Lung (tissue), 12 donors: Measurements from ENCODE around the gene ELFN1. TPM values are rescaled to one million over a fixed set of nuclear protein-coding genes. Genes with fewer than 3 reads are reported as not detected.

Experiments
- ATAC-seq: fragments of 200-7000 bp; cut with Tn5 transposase; one replicate; pipeline ENCODE4 v1.9.1; 2020; ENCODE audit warnings: moderate number of reproducible peaks; ENCODE audit not compliant: insufficient read depth, low FRiP score
- DNase-seq, 3 donors: peaks; one replicate each; pipeline ENCODE4 v3.0.0-alpha.2; 2013 to 2017
- H3K27ac ChIP-seq, 2 donors: one replicate each; pipeline ENCODE4 v1.5.1; 2013; ENCODE audit warnings: mild to moderate bottlenecking in 2 of 2, moderate library complexity in 2 of 2, control low read depth in 1 of 2, inconsistent platforms in 1 of 2, low read depth in 1 of 2, low read length in 1 of 2
- H3K27me3 ChIP-seq, 3 donors: one replicate each; pipeline ENCODE4 v1.5.1; 2013; ENCODE audit warnings: low read length in 2 of 3; ENCODE audit not compliant: control insufficient read depth in 3 of 3, insufficient read depth in 3 of 3
- H3K36me3 ChIP-seq, 4 donors: one replicate each; pipeline ENCODE4 v1.5.1; 2013; ENCODE audit warnings: low read length in 4 of 4, mild to moderate bottlenecking in 1 of 4, moderate library complexity in 1 of 4; ENCODE audit not compliant: control insufficient read depth in 4 of 4, insufficient read depth in 4 of 4
- H3K4me1 ChIP-seq, 5 donors: one replicate each; pipeline ENCODE4 v1.5.1; 2013; ENCODE audit warnings: low read length in 5 of 5, mild to moderate bottlenecking in 2 of 5, moderate library complexity in 1 of 5; ENCODE audit not compliant: control insufficient read depth in 5 of 5, insufficient read depth in 5 of 5
- H3K4me3 ChIP-seq: one replicate; pipeline ENCODE4 v1.5.1; 2013; ENCODE audit warnings: mild to moderate bottlenecking, control low read depth, moderate library complexity
- H3K9ac ChIP-seq, 2 donors: one replicate each; pipeline ENCODE4 v1.5.1; 2013; ENCODE audit warnings: low read length in 2 of 2, control low read depth in 1 of 2; ENCODE audit not compliant: insufficient read depth in 1 of 2
- H3K9me3 ChIP-seq, 4 donors: one replicate each; pipeline ENCODE4 v1.5.1; 2013; ENCODE audit warnings: low read length in 3 of 4, mild to moderate bottlenecking in 1 of 4, moderate library complexity in 1 of 4; ENCODE audit not compliant: control insufficient read depth in 4 of 4, insufficient read depth in 3 of 4
- CTCF ChIP-seq: IDR thresholded peaks from 2 replicates; pipeline ENCODE4 v1.5.1; 2012; ENCODE audit warnings: mild to moderate bottlenecking; ENCODE audit errors: control extremely low read depth, extremely low read depth
- WGBS, 2 donors: extraction: QIAGEN DNeasy Blood & Tissue Kit; methylation state at CpG; one replicate each; pipeline ENCODE4 v1.1.7; 2013; 5-methylcytosine and 5-hydroxymethylcytosine counted together
- polyA plus RNA-seq, 2 donors: library from polyadenylated mRNA; stranded (reverse); fragments of 200-250 nt; gene quantifications; one replicate each; pipeline ENCODE4 v1.2.1, GENCODE V29; 2013
- total RNA-seq, 2 donors: library from RNA; depleted of rRNA in 1 of 2; stranded (reverse); fragments of >200 nt in 1 of 2; gene quantifications; one replicate each; pipeline ENCODE4 v1.2.1, GENCODE V29; 2014 to 2021
- donor health status: control.
- donor health status: control.
- donor health status: Bipolar disorder and iron deficiency.
- donor health status: healthy.
- donor health status: DM: yes; HTN: yes; CAD: no.

ELFN1 gene
- total and polyA plus RNA-seq, 4 donors = 0.43 to 1.4 (median 1.0) TPM

DNA sequence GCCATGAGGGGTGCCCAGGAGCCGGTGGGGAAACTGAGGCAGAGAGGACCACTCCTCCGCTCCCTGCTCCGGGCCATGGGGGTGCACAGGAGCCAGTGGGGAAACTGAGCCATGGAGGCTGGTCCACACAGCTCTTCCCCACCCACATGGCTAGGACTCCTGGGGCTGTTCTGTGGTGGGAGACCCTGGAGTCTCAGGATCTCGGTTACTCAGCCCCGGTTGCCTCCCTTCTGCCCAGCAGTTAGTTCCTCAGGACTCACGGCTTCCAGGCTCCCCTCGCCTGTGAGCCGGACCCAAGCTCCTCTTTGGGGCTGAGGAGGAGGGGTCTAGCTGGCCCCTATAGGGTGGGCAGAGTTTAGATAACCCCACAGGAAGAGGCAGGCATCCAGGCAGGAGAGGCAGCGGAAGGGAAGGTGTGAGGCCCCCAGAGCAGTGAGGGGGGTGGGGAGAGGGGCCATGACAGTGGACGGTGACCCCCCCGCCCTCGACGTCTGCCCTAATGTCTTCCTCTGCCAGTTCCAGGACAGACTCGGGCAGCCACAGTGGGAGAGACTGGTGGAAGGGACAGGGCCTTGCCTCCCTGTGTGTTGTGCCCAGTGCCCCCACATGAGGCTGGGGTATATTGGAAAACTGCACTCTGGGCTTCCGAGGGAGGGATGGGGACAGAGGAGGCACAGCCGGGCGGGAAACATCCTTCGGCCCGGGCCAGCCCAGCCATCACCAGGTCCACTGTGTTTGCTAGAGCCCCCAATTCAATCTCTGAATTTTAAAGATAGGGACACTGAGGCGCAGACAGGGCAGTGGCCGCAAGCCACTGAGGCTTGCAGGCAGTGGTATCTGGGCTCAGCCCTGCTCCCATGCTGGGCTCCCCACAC lies 4.3 kb downstream of the ELFN1 start:
- Histone ChIP-seq H3K9me3 (peaks cover 0 to 7% (median 0%) of the 10 kb centered on the region in 4 donors), H3K4me3 (no peak overlapping the region), H3K27ac (no peak overlapping the region), H3K9ac (no peak overlapping the region), H3K4me1 (peaks cover 0 to 5% (median 0%) of the 10 kb centered on the region in 5 donors), H3K36me3 (no peaks in the 10 kb centered on the region), H3K27me3 (peaks cover 0 to 26% (median 19%) of the 10 kb centered on the region in 3 donors)
- WGBS, 2 donors = 70 to 74% methylated on average over 21 of the region's 21 CpGs
- no peak for TF ChIP-seq CTCF
- ATAC-seq (no peak), DNase-seq (peak in 1 of 3 donors; percentile 5)

DNA sequence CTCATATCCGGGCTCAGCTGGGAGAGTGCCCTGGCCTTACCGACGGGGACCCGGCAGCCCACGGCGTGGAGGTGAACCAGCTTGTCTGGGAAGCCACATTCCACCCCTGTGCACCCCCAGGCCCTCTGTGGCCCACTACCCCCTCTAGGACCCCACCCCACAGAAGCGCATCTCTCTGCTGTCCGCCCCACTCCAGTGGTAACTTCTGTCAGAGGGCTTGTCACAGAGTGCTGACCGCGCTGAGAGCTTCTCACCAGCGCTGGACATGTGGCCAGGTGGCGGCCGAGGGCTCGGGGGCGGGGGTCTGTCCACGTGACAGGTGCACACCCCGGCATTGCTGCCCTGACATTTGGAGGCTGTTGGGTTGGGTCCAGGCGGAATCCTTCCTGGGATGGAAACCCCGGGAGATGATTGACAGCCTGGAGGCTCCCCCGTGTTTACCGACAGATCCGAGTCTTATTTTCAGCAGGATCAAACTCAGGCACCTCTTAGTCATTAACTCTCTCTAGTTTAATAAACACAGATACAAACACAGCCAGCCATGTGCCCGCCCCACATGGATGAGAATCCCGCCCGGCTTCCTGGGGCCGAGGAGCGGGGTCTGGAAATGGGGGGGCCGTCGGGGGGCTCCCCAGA lies 5.1 kb downstream of the ELFN1 start:
- Histone ChIP-seq H3K36me3 (no peaks in the 10 kb centered on the region), H3K9me3 (peaks cover 0 to 7% (median 0%) of the 10 kb centered on the region in 4 donors), H3K9ac (no peak overlapping the region), H3K4me3 (no peak overlapping the region), H3K27me3 (peaks cover 0 to 26% (median 19%) of the 10 kb centered on the region in 3 donors), H3K27ac (no peak overlapping the region), H3K4me1 (peaks cover 0 to 2% (median 0%) of the 10 kb centered on the region in 5 donors)
- no peak for ATAC-seq
- 57 to 68% methylated on average over 29 of the region's 29 CpGs for WGBS, 2 donors
- no peak for TF ChIP-seq CTCF
- DNase-seq = peak in 1 of 3 donors; percentile 9

GRCh38 chr7:1675673-1676549 lies 5.8 kb downstream of the ELFN1 start:
- ATAC-seq (no peak), DNase-seq (peak; percentile 48 to 66 (median 62))
- 65 to 75% methylated on average over 30 of the region's 30 CpGs for WGBS, 2 donors
- no peak overlapping the region for H3K9ac ChIP-seq
- H3K4me3 ChIP-seq = no peak overlapping the region
- TF ChIP-seq CTCF = no peak
- H3K27ac ChIP-seq = no peak overlapping the region
- H3K27me3 ChIP-seq = peaks cover 0 to 22% (median 14%) of the 10 kb centered on the region in 3 donors
- no peaks in the 10 kb centered on the region for H3K36me3 ChIP-seq
- peaks cover 0 to 2% (median 0%) of the 10 kb centered on the region in 5 donors for H3K4me1 ChIP-seq
- H3K9me3 ChIP-seq = peaks cover 0 to 7% (median 0%) of the 10 kb centered on the region in 4 donors
